Activated CD4-positive, alpha-beta T cell treated with anti-CD3 and anti-CD28 coated beads, Interleukin-2, amount 50 U/mL, for 1 hour (primary cell): ENCODE measurements around the gene TSHZ2.
"Not testable (repeated sequence)": the region's sequence is repeated elsewhere in the genome, so short reads cannot be mapped to it uniquely, and the experiment has no call there.

ENCODE experiments used
- DNase-seq: peaks from one replicate; pipeline ENCODE4 v3.0.0-alpha.2; 2020

The TSHZ2 gene

DNA sequence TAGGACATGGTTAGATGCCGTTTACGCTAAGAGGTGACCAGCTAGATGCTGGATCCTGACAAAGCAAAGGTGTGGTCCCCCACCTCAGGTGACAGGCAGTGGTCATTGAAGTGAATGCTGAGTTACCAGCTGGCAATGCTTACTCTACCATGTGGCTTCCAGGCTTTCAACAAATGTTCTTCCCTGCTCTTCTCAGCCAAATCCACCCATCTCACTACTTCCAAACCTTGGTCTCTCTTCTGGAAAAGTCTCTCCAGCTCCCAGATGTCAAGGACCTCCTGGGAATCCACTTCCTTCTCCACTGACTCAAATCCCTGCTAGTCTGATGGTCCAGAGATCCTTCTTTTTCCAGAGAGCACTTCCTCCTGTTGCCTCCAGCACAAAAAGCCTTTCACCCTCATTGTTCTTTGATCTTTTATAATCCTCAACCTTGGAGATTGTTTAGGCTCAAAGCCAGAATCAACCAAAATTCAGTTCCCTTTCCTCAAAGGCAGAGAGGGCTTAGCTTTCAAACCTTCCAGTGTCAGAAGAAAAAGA lies 393.4 kb downstream of the TSHZ2 start:
- no peak for DNase-seq

DNA sequence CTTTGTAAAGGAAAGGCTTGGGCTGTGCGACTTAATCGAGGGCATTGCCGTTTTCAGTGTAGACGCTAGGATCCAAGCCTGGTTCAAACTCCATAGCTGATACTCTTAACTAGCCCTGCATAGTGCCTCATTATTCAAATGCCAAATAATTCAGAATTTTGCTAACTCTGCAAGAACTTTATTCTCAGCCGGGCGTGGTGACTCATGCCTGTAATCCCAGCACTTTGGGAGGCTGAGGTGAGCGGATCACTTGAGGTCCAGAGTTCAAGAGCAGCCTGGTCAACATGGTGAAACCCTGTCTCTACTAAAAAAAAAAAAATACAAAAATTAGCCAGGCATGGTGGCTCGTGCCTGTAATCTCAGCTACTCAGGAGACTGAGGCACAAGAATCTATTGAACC lies 394.8 kb downstream of the TSHZ2 start:
- not testable (repeated sequence) for DNase-seq

- no peak for DNase-seq
These were observed 397.7 kb downstream of the TSHZ2 start for GRCh38 chr20:53369871-53370270.

GRCh38 chr20:53370345-53370961 lies 398.3 kb downstream of the TSHZ2 start:
- DNase-seq: no peak

- DNase-seq: no peak
These were observed 399.1 kb downstream of the TSHZ2 start for GRCh38 chr20:53371216-53371615.

DNA sequence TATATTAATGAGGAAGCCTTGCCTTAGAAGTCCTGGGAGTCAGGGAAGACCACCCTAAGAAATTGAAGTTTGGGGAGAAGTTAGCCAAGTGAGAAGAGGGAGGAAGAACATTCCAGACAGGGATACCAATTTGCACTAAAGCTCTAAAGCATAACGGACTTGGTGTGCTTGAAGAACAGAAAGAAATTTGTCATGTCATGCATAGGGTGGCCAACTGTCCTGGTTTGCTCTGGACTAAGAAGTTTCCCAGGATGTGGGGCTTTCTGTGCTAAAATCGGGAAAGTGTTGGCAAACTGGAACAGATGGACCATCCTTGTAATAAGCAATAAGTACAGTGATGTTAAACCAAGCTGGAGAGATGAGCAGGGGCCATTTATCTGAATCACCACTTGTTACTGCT lies 403.9 kb downstream of the TSHZ2 start:
- DNase-seq: no peak

DNA sequence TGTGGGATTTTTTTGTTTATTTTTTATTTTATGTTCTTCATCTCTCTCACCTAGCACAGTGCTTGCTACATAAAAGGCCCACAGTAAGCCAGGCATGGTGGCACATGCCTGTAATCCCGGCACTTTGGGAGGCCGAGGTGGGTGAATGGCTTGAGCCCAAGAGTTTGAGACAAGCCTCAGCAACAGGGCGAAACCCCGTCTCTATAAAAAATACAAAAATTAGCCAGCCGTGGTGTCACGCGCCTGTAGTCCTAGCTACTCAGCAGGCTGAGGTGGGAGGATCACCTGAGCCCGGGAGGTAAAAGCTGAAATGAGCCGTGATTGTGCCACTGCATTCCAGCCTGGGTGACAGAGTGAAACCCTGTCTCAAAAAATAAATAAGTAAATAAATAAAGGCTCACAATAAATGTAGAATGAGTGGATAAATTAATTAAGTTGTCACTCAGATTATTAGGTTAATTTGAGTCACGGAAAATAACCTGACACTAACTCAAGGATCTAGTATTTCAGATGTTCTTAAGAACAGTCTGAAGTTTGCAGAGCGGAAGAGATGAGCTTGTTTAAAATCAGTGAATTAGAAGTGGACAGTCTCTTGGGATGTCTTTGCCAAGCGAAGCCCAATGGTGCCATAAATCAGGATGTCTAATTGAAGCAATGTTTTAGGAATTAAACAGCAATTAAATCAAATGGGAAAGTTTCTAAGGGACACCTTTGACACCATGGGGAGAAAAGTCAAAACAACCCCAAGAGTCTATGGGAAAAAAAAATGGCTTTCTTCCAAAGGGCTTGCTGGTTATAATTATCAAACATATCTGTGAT lies 407.1 kb downstream of the TSHZ2 start:
- no peak for DNase-seq

GRCh38 chr20:53379833-53380120 lies 407.6 kb downstream of the TSHZ2 start:
- no peak for DNase-seq

DNA sequence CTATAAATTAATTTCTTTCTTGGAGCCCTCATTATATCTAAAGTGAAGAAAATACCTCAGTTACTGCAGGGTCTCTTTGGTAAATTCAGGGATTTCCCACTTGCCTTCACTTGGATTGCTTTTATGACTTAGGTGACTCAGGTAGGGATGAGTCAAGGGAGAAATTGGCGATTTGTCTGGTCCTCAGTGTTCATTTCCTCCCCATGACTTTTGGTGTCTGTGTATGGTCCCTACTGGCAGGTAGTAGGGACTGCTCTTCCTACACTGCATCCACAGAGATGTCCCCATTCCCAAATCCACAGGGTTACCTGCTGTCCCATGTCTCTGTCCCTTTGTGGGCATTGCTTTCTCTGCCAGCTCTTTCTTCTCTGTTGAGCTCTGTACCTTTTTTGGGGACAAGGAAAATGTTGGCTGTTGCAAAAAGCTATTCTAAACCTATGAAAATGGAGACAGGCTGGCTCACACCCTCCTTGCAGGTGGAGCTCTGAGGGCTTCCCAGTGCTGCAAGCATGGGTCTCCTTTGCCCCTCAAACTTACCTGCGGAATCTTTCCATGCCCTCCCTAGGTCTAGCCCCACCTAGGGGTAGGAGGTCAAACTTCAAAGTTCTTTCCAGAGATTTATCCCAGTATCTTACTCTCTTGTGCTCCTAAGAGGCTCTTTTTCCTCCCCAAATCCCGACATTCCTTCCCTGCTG lies 409.6 kb downstream of the TSHZ2 start:
- no peak for DNase-seq

DNA sequence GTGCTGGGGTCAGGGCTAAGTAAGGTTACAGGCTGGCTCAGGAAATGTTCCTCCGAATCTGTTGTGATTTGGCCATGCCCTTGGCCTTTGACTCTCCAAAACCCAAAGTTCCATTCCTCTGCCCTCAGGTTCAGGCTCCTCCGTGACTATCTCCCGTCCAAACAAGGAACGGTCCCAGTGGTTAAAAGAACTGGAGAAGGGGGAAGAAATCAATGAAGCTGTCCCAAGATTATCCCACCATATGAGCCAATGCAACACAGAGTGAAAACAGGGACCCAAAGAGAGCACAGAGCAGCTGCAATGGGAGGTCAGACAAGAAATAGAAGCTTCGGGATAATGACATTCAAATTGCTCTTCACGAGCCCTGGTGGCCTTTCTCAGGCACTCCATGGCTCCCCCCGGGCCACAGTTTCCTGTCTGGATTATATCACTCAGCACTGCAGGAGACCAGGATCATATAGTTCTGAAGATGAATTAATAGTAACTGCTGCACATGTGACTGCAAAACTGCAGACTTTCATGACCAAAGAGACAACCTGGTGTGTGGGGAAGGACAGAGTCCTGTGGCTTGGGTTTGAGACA lies 410.2 kb downstream of the TSHZ2 start:
- no peak for DNase-seq

- no peak for DNase-seq
These were observed 411.8 kb downstream of the TSHZ2 start for GRCh38 chr20:53383916-53384315.

GRCh38 chr20:53384392-53384791 lies 412.2 kb downstream of the TSHZ2 start:
- DNase-seq: no peak

- DNase-seq: no peak
These were observed 414.0 kb downstream of the TSHZ2 start for GRCh38 chr20:53385941-53386767.

DNA sequence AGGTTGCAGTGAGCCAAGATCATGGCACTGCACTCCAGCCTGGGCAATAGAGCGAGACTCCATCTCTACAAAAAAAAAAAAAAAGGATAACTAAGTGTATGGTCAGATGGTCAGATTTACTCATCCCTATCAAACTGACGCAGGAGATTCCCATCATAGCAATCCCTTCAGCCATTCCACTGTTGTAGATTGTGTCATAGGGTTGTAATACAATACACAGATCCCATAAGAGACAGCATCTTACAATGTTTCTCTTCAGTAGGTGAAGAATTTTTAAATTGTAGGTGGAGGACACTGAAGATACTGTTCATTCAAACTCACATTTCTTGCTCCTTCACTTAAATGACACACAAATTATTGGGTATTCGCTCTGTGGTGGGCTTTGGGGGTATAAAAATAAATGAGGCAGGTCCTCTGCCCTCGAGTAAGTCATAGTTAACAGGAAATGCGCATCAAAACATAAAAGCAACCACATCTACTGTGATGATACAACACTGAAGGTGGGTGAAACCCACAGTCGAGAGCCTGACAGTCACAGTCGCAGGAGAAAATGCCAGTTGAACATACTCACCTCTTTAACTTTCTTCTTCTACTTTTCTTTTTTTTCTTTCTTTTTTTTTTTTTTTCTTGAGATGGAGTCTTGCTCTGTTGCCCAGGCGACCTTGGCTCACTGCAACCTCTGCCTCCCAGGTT lies 416.0 kb downstream of the TSHZ2 start:
- DNase-seq: peak; percentile 15

GRCh38 chr20:53389516-53390300 lies 417.6 kb downstream of the TSHZ2 start:
- no peak for DNase-seq

- DNase-seq: no peak
These were observed 418.6 kb downstream of the TSHZ2 start for GRCh38 chr20:53390770-53391169.

DNA sequence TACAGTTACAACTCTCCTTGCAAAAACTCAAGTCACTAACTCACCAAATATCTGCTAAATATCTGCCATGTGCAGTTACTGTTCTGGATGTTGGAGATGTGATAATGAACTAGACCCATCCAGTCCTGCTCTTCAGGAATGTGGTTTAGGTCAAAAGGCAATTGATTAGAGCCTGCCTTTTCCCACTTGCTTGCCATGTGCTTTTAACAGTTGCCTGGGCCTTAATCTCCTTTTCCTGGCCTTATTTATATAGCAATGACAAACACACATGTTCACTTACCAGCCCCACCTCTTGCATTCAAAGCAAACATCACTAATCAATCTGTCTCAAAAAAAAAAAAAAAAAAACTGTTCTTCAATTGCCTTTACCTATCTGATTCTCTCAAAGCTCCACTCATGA lies 422.3 kb downstream of the TSHZ2 start:
- no peak for DNase-seq

DNA sequence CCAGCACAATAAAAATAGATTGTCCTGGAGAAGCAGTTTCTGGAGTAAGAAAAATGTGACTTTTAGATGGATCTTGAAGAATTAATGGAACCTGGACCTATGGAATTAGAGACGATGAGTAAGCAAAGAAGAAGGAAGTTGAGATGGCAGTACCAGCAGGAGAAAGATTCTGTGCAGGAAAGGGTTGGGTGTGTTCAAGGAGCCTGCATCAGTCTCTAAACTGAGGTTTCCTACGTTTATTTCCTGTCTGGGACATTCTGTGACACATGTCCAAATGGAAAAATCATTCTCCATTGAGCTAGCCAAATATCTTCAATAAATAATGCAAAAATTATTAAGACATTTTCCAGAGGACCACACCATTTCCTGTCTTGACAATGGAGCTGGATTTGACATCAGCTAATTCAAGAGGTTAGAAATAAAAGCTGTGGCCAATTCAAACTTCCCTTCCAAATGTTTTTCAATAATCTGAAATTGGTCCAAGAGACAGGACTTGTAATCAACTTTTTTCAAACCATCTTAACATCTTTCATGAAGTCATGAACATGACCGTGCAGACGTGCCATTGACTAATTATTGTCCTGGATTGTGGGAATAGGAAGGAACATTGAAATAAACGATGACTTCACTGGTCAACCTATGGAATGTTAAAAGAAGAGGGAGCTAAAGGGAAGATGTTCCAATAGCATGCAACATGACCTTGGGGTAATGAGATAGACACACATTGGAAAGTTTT lies 423.2 kb downstream of the TSHZ2 start:
- no peak for DNase-seq

DNA sequence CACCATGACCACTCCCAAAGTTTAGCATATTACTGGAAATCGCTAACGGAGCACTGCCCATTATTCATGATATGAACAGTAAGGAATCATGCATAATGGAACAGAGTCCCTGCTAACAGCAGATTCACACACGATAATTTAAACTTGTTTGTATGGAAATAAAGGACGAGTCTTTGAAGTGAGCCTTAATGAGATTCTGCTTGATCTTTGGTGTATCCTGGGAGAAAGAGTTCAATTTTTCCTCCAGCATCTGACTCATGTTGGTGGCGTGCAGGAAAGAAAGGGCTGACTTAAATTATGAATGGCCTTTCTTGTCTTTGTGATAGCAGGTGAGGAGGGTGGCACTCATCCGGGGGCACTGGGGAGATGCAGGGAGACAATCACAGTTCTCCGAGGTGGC lies 426.9 kb downstream of the TSHZ2 start:
- DNase-seq: no peak

DNA sequence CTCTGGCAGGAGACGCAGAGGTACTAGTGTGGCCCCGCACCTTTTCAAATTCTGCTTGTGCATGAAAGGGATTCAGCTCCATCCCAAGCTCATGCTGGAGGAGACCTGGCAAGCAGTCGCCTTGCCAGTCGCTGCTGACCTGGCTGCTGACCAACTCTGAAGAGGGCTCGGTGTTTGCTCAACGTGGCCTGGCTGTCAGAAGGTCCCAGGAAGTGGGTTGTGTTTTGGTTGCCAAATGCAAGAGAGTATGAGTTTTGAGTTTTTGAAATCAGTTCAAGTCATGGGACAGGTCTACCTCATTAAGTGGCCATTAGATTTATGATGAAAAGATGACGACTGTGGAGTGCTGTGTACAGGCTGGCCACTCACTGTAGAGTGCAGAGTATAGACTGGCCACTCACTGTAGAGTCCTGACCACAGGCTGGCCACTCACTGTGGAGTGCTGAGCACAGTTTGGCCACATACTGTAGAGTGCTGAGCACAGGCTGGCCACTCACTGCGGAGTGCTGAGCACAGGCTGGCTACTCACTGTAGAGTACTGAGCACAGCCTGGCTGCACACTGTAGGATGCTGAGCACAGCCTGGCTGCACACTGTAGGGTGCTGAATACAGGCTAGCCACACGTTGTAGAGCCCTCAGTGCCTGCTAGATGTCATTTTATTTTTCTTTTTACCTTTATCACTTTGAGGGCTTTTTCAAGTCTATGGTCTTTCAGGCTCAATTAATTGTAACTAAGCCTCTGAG lies 427.6 kb downstream of the TSHZ2 start:
- DNase-seq: no peak
